HL-60 (cell line): ENCODE data around the gene NQO2.
"Not testable (repeated sequence)": the region's sequence is repeated elsewhere in the genome, so short reads cannot be mapped to it uniquely, and the experiment has no call there.

ENCODE experiments used
- DNase-seq, 2 experiments: peaks; one replicate each; pipeline ENCODE4 v3.0.0-alpha.2; 2010 to 2020; ENCODE audit warnings: low read depth in 1 of 2, low spot score in 1 of 2
- H3K27ac ChIP-seq: fragments of 250-450 bp; sonication (Bioruptor Pico); replicated peaks from 2 replicates; pipeline ENCODE4 v1.5.1; 2020; ENCODE audit warnings: mild to moderate bottlenecking, moderate library complexity
- H3K27me3 ChIP-seq: fragments of 250-450 bp; sonication (Bioruptor Pico); 2 replicates; pipeline ENCODE4 v1.5.1; 2021; ENCODE audit warnings: mild to moderate bottlenecking, moderate library complexity; ENCODE audit not compliant: insufficient read depth, poor library complexity, severe bottlenecking
- H3K4me3 ChIP-seq: replicated peaks from 2 replicates; pipeline ENCODE4 v1.5.1; 2011; ENCODE audit warnings: mild to moderate bottlenecking, control low read depth, low read length; ENCODE audit not compliant: insufficient read depth
- GABPA ChIP-seq: IDR thresholded peaks from 2 replicates; pipeline ENCODE4 v1.6.1; 2012; ENCODE audit warnings: low read depth
- POLR2AphosphoS5 ChIP-seq: IDR thresholded peaks from 2 replicates; pipeline ENCODE4 v1.6.1; 2012; ENCODE audit warnings: low read depth
- SPI1 ChIP-seq: IDR thresholded peaks from 2 replicates; pipeline ENCODE4 v1.6.1; 2012; ENCODE audit warnings: low read depth, mild to moderate bottlenecking, borderline replicate concordance
- TF ChIP-seq, protein P1 (sequence below): IDR thresholded peaks from 2 replicates; pipeline ENCODE4 v1.6.1; 2012; ENCODE audit warnings: low read depth; ENCODE audit not compliant: insufficient replicate concordance
- TF ChIP-seq, protein P2 (sequence below): IDR thresholded peaks from one replicate; pipeline ENCODE4 v1.5.1; 2011; ENCODE audit warnings: low read length, control low read depth, inconsistent platforms; ENCODE audit not compliant: insufficient read depth

The NQO2 gene

DNA sequence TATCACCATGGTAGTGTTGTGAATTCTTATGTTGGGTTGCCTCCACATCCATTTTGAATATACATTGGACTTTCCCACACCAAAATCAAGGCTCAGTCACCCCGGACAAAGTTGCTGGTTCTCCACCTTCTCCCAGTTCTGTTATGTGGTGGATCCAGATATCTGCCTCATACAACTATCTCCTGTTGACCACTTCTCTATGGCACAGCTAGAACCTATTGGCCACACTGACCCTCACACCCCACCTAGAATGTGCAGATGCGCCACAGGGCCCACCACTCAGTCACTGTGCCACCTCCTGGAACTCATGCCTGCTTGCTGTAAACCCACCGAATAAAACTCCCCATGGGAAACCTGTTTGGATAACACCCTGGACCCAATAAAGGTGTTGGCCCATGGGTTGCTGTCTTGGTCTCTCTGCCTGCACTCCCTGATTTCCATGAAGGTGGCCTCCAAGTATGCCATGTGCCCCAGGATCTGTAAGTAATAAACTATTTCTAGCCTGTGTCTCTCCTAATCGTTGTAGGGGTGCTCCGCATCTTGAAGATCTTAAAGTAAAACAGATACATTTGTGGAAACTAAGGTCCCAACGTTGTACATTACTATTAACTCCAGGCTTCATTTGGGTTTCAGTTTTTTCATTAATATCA lies 7.2 kb upstream of the NQO2 start:
- Histone ChIP-seq H3K4me3 (no peak overlapping the region), H3K27ac (no peak overlapping the region), H3K27me3 (no peaks in the 10 kb centered on the region)
- TF ChIP-seq GABPA = no peak
- TF ChIP-seq, protein P1, sequence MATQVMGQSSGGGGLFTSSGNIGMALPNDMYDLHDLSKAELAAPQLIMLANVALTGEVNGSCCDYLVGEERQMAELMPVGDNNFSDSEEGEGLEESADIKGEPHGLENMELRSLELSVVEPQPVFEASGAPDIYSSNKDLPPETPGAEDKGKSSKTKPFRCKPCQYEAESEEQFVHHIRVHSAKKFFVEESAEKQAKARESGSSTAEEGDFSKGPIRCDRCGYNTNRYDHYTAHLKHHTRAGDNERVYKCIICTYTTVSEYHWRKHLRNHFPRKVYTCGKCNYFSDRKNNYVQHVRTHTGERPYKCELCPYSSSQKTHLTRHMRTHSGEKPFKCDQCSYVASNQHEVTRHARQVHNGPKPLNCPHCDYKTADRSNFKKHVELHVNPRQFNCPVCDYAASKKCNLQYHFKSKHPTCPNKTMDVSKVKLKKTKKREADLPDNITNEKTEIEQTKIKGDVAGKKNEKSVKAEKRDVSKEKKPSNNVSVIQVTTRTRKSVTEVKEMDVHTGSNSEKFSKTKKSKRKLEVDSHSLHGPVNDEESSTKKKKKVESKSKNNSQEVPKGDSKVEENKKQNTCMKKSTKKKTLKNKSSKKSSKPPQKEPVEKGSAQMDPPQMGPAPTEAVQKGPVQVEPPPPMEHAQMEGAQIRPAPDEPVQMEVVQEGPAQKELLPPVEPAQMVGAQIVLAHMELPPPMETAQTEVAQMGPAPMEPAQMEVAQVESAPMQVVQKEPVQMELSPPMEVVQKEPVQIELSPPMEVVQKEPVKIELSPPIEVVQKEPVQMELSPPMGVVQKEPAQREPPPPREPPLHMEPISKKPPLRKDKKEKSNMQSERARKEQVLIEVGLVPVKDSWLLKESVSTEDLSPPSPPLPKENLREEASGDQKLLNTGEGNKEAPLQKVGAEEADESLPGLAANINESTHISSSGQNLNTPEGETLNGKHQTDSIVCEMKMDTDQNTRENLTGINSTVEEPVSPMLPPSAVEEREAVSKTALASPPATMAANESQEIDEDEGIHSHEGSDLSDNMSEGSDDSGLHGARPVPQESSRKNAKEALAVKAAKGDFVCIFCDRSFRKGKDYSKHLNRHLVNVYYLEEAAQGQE = no peak
- TF ChIP-seq POLR2AphosphoS5 = no peak
- no peak for TF ChIP-seq SPI1
- TF ChIP-seq, protein P2, sequence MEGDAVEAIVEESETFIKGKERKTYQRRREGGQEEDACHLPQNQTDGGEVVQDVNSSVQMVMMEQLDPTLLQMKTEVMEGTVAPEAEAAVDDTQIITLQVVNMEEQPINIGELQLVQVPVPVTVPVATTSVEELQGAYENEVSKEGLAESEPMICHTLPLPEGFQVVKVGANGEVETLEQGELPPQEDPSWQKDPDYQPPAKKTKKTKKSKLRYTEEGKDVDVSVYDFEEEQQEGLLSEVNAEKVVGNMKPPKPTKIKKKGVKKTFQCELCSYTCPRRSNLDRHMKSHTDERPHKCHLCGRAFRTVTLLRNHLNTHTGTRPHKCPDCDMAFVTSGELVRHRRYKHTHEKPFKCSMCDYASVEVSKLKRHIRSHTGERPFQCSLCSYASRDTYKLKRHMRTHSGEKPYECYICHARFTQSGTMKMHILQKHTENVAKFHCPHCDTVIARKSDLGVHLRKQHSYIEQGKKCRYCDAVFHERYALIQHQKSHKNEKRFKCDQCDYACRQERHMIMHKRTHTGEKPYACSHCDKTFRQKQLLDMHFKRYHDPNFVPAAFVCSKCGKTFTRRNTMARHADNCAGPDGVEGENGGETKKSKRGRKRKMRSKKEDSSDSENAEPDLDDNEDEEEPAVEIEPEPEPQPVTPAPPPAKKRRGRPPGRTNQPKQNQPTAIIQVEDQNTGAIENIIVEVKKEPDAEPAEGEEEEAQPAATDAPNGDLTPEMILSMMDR = no peak
- no peak for DNase-seq

DNA sequence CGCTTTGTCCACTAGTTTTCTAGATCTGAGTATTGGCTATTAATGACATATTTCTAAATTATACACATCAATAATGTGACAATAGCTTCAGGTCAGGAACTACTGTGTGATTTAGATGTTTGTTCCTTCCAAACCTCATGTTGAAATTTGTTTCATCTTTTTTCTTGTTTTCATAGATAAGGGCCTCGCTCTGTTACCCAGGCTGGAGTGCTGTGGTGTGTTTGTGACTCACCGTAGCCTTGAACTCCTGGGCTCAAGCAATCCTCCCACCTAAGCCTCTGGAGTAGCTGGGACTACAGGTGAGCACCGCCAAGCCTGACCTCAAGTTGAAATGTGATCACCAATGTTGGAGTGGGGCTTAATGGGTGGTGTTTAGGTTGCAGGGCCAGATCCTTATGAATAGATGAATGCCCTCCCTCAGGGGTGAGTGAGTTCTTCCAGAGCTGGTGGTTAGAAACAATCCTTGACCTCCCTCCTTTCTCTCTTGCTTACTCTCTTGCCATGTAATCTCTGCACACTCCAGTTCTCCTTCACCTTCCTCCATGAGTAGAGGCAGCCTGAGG lies 5.9 kb upstream of the NQO2 start:
- no peaks in the 10 kb centered on the region for H3K27me3 ChIP-seq
- no peak overlapping the region for H3K4me3 ChIP-seq
- no peak for TF ChIP-seq GABPA
- TF ChIP-seq, protein P1 = no peak
- no peak for TF ChIP-seq SPI1
- TF ChIP-seq POLR2AphosphoS5 = no peak
- TF ChIP-seq, protein P2 = no peak
- no peak overlapping the region for H3K27ac ChIP-seq
- no peak for DNase-seq

DNA sequence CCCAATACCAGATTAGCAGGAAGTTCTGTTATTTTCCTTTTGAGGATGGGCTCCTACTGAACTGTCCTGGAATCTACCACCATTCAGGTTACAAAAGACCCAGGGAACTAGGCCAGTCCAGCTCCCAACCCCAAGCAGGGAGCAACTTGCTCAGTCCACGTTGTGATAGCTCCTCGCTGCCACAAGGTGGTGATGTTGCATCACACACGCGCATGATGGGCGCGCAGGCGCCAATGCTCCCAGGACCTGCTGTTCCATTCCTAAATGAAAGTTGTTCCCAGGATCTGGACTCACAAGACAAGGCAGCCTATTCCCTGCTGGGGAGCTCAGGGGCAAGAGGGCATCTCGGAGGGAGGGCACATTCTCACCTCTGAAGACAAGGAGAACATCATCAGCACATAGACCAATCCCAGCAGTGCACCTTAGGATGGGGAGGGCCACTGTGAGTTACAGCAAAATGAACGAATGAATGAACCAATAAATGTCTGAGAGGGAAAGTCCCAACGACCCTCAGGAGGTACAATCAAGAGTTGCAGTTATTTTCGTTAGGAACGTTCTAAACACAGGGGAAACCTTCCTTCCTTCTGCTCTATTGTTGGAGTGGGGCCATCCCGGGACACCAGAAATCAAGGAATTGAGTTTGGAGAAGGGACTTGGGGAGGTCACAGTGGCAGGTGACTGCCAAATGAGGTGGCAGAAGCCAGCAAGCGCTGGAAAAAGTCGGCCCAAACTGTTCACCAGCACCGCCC lies 1.3 kb upstream of the NQO2 start:
- H3K4me3 ChIP-seq = peak overlapping the region; percentile 48
- not testable (repeated sequence) for H3K27me3 ChIP-seq, DNase-seq, H3K27ac ChIP-seq

DNA sequence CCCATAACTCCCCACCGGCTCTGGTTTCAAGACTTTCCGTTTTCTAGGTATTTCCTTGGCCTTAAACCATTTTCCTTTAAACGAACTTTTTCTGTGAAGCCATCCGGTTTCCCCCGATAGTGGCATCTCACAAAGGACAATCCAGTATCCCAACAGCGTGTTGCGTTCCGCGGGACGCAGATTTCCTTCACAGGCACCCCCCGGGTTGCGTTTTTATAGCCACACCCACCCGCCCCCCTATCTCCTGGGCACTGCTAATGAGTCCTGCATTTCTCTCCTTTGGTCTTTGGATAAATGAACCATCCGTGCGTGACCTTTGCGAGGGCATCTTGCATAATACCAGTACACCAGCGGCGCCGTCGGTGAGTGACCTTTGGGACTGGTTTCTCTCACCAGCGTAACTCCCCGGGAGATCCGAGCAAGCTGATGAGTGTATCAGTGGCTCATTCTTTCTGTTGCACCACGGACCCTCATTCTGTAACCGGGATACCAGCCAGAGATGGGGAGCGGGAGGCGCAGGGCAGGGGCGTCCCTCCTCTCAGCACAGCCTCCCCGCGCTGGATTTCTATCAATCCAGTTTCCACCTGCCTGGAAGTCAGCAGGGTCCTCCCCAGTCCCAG lies 586 bp upstream of the NQO2 start:
- TF ChIP-seq GABPA (no peak), SPI1 (no peak), POLR2AphosphoS5 (no peak)
- TF ChIP-seq, protein P1 = no peak
- TF ChIP-seq, protein P2 = no peak
- no peak overlapping the region for H3K27ac ChIP-seq
- H3K4me3 ChIP-seq = peak overlapping the region; percentile 48
- H3K27me3 ChIP-seq = no peaks in the 10 kb centered on the region
- peak in 1 of 2 experiments; percentile 45 for DNase-seq
